Ovary (tissue), 3 donors: ENCODE data around the gene FAM13A.

Source experiments
- CTCF ChIP-seq, 3 donors: fragments of 450-650 bp in 2 of 3; fragments of 200-600 bp in 1 of 3; IDR thresholded peaks; one replicate each; pipeline versions ENCODE4 v1.5.1 to v1.8.0; 2016 to 2022; ENCODE audit warnings: antibody characterized with exemption in 3 of 3, mild to moderate bottlenecking in 1 of 3
- POLR2A ChIP-seq: fragments of 450-650 bp; IDR thresholded peaks from one replicate; pipeline ENCODE4 v1.6.1; 2017; ENCODE audit warnings: antibody characterized with exemption, mild to moderate bottlenecking, moderate library complexity
- donor health status: DM: no; HTN: no; CAD: no.

- TF ChIP-seq CTCF (IDR thresholded peaks at IDR 0.05) = no peak
- no peak for TF ChIP-seq POLR2A
These were observed 334.2 kb downstream of the FAM13A start for GRCh38 chr4:88722828-88723227.
